Skeletal muscle satellite cell (primary cell): ENCODE data around the gene CNP.
A peak's percentile ranks its signal among the peaks of the same experiment; 100 is the strongest.

Experiments used
- H3K27me3 ChIP-seq: 2 replicates; pipeline ENCODE4 v1.7.0; 2013; ENCODE audit warnings: low read length; ENCODE audit not compliant: control insufficient read depth, insufficient read depth
- H3K36me3 ChIP-seq: 2 replicates; pipeline ENCODE4 v1.7.0; 2013; ENCODE audit warnings: mild to moderate bottlenecking, control low read depth, low read length; ENCODE audit not compliant: insufficient read depth
- H3K4me1 ChIP-seq: 2 replicates; pipeline ENCODE4 v1.7.0; 2013; ENCODE audit warnings: low read length; ENCODE audit not compliant: control insufficient read depth, insufficient read depth
- H3K4me2 ChIP-seq: 2 replicates; pipeline ENCODE4 v1.7.0; 2013; ENCODE audit warnings: mild to moderate bottlenecking, low read length
- H3K4me3 ChIP-seq: 2 replicates; pipeline ENCODE4 v1.7.0; 2013; ENCODE audit warnings: low read length
- H3K9ac ChIP-seq: 2 replicates; pipeline ENCODE4 v1.7.0; 2013; ENCODE audit warnings: mild to moderate bottlenecking, low read depth, low read length, moderate library complexity
- H3K9me3 ChIP-seq: replicated peaks from 2 replicates; pipeline ENCODE4 v1.7.0; 2013; ENCODE audit warnings: mild to moderate bottlenecking, control low read depth, low read length

The CNP gene

DNA sequence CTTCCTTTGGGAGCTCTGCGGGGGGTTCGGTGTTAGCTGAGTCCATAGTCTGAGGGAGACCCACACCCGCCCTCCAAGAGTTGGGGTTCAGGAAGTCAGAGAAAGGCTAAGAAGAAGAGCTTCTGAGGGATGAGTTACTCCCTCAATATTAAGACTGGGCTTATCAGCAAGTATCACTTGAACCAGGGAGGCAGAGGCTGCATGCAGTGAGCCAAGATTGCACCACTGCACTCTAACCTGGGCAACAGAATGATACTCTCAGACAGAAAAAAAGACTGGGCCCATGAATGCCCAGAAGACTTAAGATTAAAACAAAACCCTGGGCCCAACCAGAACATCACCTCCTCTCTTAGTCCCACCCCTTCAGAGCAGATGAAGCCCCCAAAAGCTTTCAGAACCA lies 59.3 kb downstream of the CNP start:
- Histone ChIP-seq H3K36me3 (peaks cover 27% of the 10 kb centered on the region), H3K4me3 (no peak overlapping the region), H3K9ac (no peak overlapping the region), H3K27me3 (peaks cover 2% of the 10 kb centered on the region), H3K9me3 (no peaks in the 10 kb centered on the region), H3K4me1 (peaks cover 34% of the 10 kb centered on the region), H3K4me2 (no peak overlapping the region)

DNA sequence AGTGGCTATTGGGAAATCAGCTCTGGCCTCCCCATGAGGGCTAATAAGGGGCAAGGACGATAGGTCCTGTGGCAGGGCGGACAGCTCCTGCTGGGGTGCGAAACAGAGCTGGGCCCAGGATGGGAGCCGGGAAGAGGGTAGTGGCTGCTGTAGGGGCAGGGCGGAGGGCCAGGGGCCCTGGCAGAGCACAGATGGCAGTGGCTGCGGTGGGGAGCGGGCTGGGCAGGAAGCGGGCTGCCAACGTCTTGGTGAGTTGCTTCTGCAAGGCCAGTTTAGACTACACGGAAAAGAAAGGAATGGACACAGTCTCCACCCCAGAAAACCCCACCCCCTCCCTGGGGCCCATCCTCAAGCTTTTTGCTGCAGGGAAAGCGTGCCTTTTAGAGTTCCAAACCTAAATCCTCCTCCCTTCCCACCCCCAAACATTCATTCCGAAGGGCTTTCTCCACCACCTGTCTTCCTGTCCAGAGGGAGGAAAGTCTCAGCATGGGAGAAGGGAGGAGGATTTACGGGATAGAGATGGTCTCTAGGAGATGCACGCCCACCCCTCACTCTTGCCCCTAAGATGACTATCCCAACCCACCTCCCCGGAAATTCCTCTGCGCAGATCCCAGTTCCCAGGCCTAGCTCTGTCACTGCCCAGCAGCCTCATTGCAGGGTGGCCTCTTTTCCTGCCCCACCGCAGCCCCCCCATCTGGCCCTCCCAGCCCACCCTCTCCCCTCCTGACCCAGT lies 60.4 kb downstream of the CNP start:
- no peaks in the 10 kb centered on the region for H3K9me3 ChIP-seq

More for the DNA sequence above, 60.4 kb downstream of the CNP start:
- Histone ChIP-seq H3K4me2 (peak overlapping the region; percentile 38), H3K27me3 (peaks cover 2% of the 10 kb centered on the region), H3K36me3 (peaks cover 27% of the 10 kb centered on the region), H3K9ac (no peak overlapping the region), H3K4me3 (no peak overlapping the region), H3K4me1 (peaks cover 28% of the 10 kb centered on the region)
